ENCODE data around the gene RXRA. TPM values are rescaled to one million over a fixed set of nuclear protein-coding genes. Genes with fewer than 3 reads are reported as not detected.

The RXRA gene
- total RNA-seq, 1 experiment from 2014 or later, result 31.6 TPM

GRCh38 chr9:134391319-134392231, 65.3 kb downstream of the RXRA start:
- CTCF ChIA-PET, result no interaction called here
- POLR2A ChIA-PET, result no interaction called here
- H3K27ac ChIP-seq (ENCODE audit: low read length), result no peak overlapping the region
- in situ Hi-C loops (cut with HindIII; ENCODE audit: low pct_unique_long_range_greater_than_20kb, low sequenced_read_pairs) (no loop called here), intact Hi-C loops (cut with micrococcal nuclease; ENCODE audit: unreplicated experiment) (no loop called here)
- H3K9me3 ChIP-seq (ENCODE audit: control insufficient read depth, insufficient read depth, low read depth, low read length), result no peaks in the 10 kb centered on the region
- BruUV-seq (replicated peaks), result no TSS peak
- no peak for ATAC-seq
- H3K4me3 ChIP-seq (ENCODE audit: low read depth in 2 of 2, low read length in 2 of 2), result no peak overlapping the region
- no peaks in the 10 kb centered on the region for H3K27me3 ChIP-seq (ENCODE audit: control insufficient read depth, insufficient read depth, low read length)
- H3K36me3 ChIP-seq (ENCODE audit: control insufficient read depth, insufficient read depth, low read length), result no peaks in the 10 kb centered on the region
- no peaks in the 10 kb centered on the region for H3K4me1 ChIP-seq (ENCODE audit: control insufficient read depth, insufficient read depth, low read length)
- no peak for TF ChIP-seq TCF7L2 (IDR thresholded peaks at IDR 0.05; ENCODE audit: low read depth, low read length)
- TF ChIP-seq CTCF (IDR thresholded peaks at IDR 0.05), result no peak
- no peak for TF ChIP-seq POLR2AphosphoS5 (IDR thresholded peaks at IDR 0.05; ENCODE audit: low read depth, low read length)
- TF ChIP-seq REST (IDR thresholded peaks at IDR 0.05; ENCODE audit: insufficient read depth in 1 of 2, low read depth in 2 of 2, low read length in 1 of 2), result no peak
- TF ChIP-seq SIN3A (IDR thresholded peaks at IDR 0.05; ENCODE audit: borderline replicate concordance, insufficient read depth, low read depth, low read length), result no peak
- DNase-seq (ENCODE audit: low read depth, low spot score), result no peak

- DNase-seq (ENCODE audit: low read depth, low spot score) (no peak), ATAC-seq (no peak)
- no peaks in the 10 kb centered on the region for H3K4me1 ChIP-seq (ENCODE audit: control insufficient read depth, insufficient read depth, low read length)
- no peaks in the 10 kb centered on the region for H3K9me3 ChIP-seq (ENCODE audit: control insufficient read depth, insufficient read depth, low read depth, low read length)
- TF ChIP-seq TCF7L2 (IDR thresholded peaks at IDR 0.05; ENCODE audit: low read depth, low read length) (no peak), REST (IDR thresholded peaks at IDR 0.05; ENCODE audit: insufficient read depth in 1 of 2, low read depth in 2 of 2, low read length in 1 of 2) (no peak), SIN3A (IDR thresholded peaks at IDR 0.05; ENCODE audit: borderline replicate concordance, insufficient read depth, low read depth, low read length) (no peak), CTCF (IDR thresholded peaks at IDR 0.05) (no peak), POLR2AphosphoS5 (IDR thresholded peaks at IDR 0.05; ENCODE audit: low read depth, low read length) (no peak)
- H3K36me3 ChIP-seq (ENCODE audit: control insufficient read depth, insufficient read depth, low read length), result no peaks in the 10 kb centered on the region
- no TSS peak for BruUV-seq (replicated peaks)
- in situ Hi-C loops (cut with HindIII; ENCODE audit: low pct_unique_long_range_greater_than_20kb, low sequenced_read_pairs), result no loop called here
- intact Hi-C loops (cut with micrococcal nuclease; ENCODE audit: unreplicated experiment), result no loop called here
- ChIA-PET POLR2A (no interaction called here), CTCF (no interaction called here)
- no peak overlapping the region for H3K4me3 ChIP-seq (ENCODE audit: low read depth in 2 of 2, low read length in 2 of 2)
- H3K27ac ChIP-seq (ENCODE audit: low read length), result no peak overlapping the region
- no peaks in the 10 kb centered on the region for H3K27me3 ChIP-seq (ENCODE audit: control insufficient read depth, insufficient read depth, low read length)
Observed at GRCh38 chr9:134392900-134393299, 66.6 kb downstream of the RXRA start.

Data from Panc1 (cell line).